MCF 10A (cell line): Measurements from ENCODE around the gene IGDCC3. TPM values are rescaled to one million over a fixed set of nuclear protein-coding genes. Genes with fewer than 3 reads are reported as not detected.

ENCODE experiments used
- BruUV-seq: library from RNA; stranded (reverse); fragments of 400-500 nt; replicated peaks from 2 replicates; lab custom pipeline; 2021; lab: Mats Ljungman, UMichigan
- CTCF ChIA-PET: fragments of 300-600 bp; sonication (Branson Sonifier 250); formaldehyde crosslinking; extraction: SDS; loops from one replicate; lab custom pipeline; 2021; ENCODE audit warnings: antibody characterized with exemption, inconsistent platforms; lab: Yijun Ruan, JAX
- POLR2A ChIA-PET: fragments of 300-600, 350-650 bp; sonication (Branson Sonifier 250); formaldehyde crosslinking; extraction: SDS; loops from one replicate; lab custom pipeline; 2020; ENCODE audit warnings: antibody characterized with exemption, inconsistent platforms; lab: Yijun Ruan, JAX
- DNase-seq: peaks from one replicate; pipeline ENCODE4 v3.0.0-alpha.2; 2018; ENCODE audit not compliant: unreplicated experiment
- H3K27ac Mint-ChIP-seq: one replicate; pipeline ENCODE4 v1.8.0; 2022; ENCODE audit warnings: mild to moderate bottlenecking, low read depth, mixed read lengths; ENCODE audit not compliant: unreplicated experiment
- H3K27me3 Mint-ChIP-seq: one replicate; pipeline ENCODE4 v1.8.0; 2022; ENCODE audit warnings: mixed read lengths; ENCODE audit not compliant: insufficient read depth, unreplicated experiment
- H3K36me3 Mint-ChIP-seq: one replicate; pipeline ENCODE4 v1.8.0; 2022; ENCODE audit warnings: mild to moderate bottlenecking, moderate library complexity, mixed read lengths; ENCODE audit not compliant: insufficient read depth, unreplicated experiment
- H3K4me1 Mint-ChIP-seq: one replicate; pipeline ENCODE4 v1.8.0; 2022; ENCODE audit warnings: mixed read lengths; ENCODE audit not compliant: insufficient read depth, unreplicated experiment
- H3K4me3 Mint-ChIP-seq: one replicate; pipeline ENCODE4 v1.8.0; 2022; ENCODE audit warnings: mild to moderate bottlenecking, moderate library complexity, mixed read lengths; ENCODE audit not compliant: unreplicated experiment
- H3K9me3 Mint-ChIP-seq: one replicate; pipeline ENCODE4 v1.8.0; 2022; ENCODE audit warnings: mixed read lengths; ENCODE audit not compliant: unreplicated experiment
- CTCF ChIP-seq: fragments of 200-600 bp; IDR thresholded peaks from one replicate; pipeline ENCODE4 v1.8.0; 2022; ENCODE audit warnings: antibody characterized with exemption, mild to moderate bottlenecking; ENCODE audit not compliant: unreplicated experiment
- intact Hi-C: fragments of 100-400 bp; cut with micrococcal nuclease; formaldehyde crosslinking; loops from 2 replicates; pipeline ENCODE4 v1.14.1; 2022
- total RNA-seq: library from RNA; stranded (reverse); gene quantifications from 2 replicates; pipeline ENCODE4 v1.2.3, GENCODE V29; 2022

Gene IGDCC3
- total RNA-seq, 1 experiment from 2014 or later, result not detected

- Mint-ChIP-seq H3K4me1 (peaks cover 5% of the 10 kb centered on the region), H3K36me3 (no peaks in the 10 kb centered on the region), H3K27me3 (peaks cover 36% of the 10 kb centered on the region), H3K9me3 (no peaks in the 10 kb centered on the region), H3K27ac (no peak overlapping the region), H3K4me3 (no peak overlapping the region)
- intact Hi-C loops, result no loop called here
- BruUV-seq, result no TSS peak
- POLR2A ChIA-PET, result interaction anchor here (0.6 kb wide), 1 partner anchor 37 kb away, joined by 3 read pairs; no protein-coding TSS in a partner anchor
- TF ChIP-seq CTCF, result no peak
- CTCF ChIA-PET, result interaction anchor here (0.7 to 1.0 kb wide), 2 partner anchors 8 to 22 kb away, joined by 3 read pairs; no protein-coding TSS in a partner anchor
- DNase-seq, result peak; percentile 58
Observed at GRCh38 chr15:65409036-65409631, 31.3 kb upstream of the IGDCC3 start.

GRCh38 chr15:65408324-65409035 lies 30.7 kb upstream of the IGDCC3 start:
- no peak overlapping the region for H3K27ac Mint-ChIP-seq
- H3K9me3 Mint-ChIP-seq, result no peaks in the 10 kb centered on the region
- ChIA-PET POLR2A (no interaction called here), CTCF (interaction anchor here (0.6 to 1.0 kb wide), 3 partner anchors 8 to 77 kb away, joined by 3 read pairs; no protein-coding TSS in a partner anchor)
- no peaks in the 10 kb centered on the region for H3K36me3 Mint-ChIP-seq
- no peak overlapping the region for H3K4me3 Mint-ChIP-seq
- H3K27me3 Mint-ChIP-seq, result peaks cover 42% of the 10 kb centered on the region
- no peak for TF ChIP-seq CTCF
- peaks cover 5% of the 10 kb centered on the region for H3K4me1 Mint-ChIP-seq
- no peak for DNase-seq
- no TSS peak for BruUV-seq
- intact Hi-C loops, result no loop called here

- DNase-seq, result no peak
- Mint-ChIP-seq H3K4me3 (no peak overlapping the region), H3K27ac (no peak overlapping the region), H3K36me3 (no peaks in the 10 kb centered on the region), H3K4me1 (peaks cover 5% of the 10 kb centered on the region), H3K27me3 (peaks cover 46% of the 10 kb centered on the region), H3K9me3 (no peaks in the 10 kb centered on the region)
- BruUV-seq, result no TSS peak
- no peak for TF ChIP-seq CTCF
- ChIA-PET CTCF (no interaction called here), POLR2A (no interaction called here)
- intact Hi-C loops, result no loop called here
Observed at GRCh38 chr15:65406424-65407000, 28.7 kb upstream of the IGDCC3 start.

- no peak overlapping the region for H3K27ac Mint-ChIP-seq
- TF ChIP-seq CTCF, result no peak
- CTCF ChIA-PET, result interaction anchor here (1.1 to 2.2 kb wide), 2 partner anchors 20 to 88 kb away, joined by 3 to 7 read pairs; no protein-coding TSS in a partner anchor
- no TSS peak for BruUV-seq
- POLR2A ChIA-PET, result interaction anchor here (1.2 kb wide), 1 partner anchor 85 kb away, joined by 4 read pairs; no protein-coding TSS in a partner anchor
- DNase-seq, result no peak
- intact Hi-C loops, result no loop called here
- H3K4me3 Mint-ChIP-seq, result no peak overlapping the region
- H3K9me3 Mint-ChIP-seq, result no peaks in the 10 kb centered on the region
- peaks cover 5% of the 10 kb centered on the region for H3K4me1 Mint-ChIP-seq
- H3K27me3 Mint-ChIP-seq, result peaks cover 42% of the 10 kb centered on the region
- no peaks in the 10 kb centered on the region for H3K36me3 Mint-ChIP-seq
Observed at GRCh38 chr15:65405791-65406423, 28.1 kb upstream of the IGDCC3 start.
